HG02970 (cell line): Measurements from ENCODE around the gene TSPAN8.
"Not testable (repeated sequence)": the region's sequence is repeated elsewhere in the genome, so short reads cannot be mapped to it uniquely, and the experiment has no call there.

Source experiments
- ATAC-seq: cut with Tn5 transposase; IDR thresholded peaks from one replicate; pipeline ENCODE4 v1.9.1; 2021; ENCODE audit warnings: mild to moderate bottlenecking, moderate library complexity, moderate number of reproducible peaks; ENCODE audit not compliant: unreplicated experiment, low FRiP score

TSPAN8 gene

GRCh38 chr12:71157601-71158233 is at the start of gene TSPAN8:
Gene TSPAN8 (minus strand): TSS chr12:71157999. CDS start chr12:71157678, 321 bp downstream.
- no peak for ATAC-seq

GRCh38 chr12:71201136-71201679 is 43.4 kb upstream of the TSPAN8 start:
- ATAC-seq: no peak

DNA sequence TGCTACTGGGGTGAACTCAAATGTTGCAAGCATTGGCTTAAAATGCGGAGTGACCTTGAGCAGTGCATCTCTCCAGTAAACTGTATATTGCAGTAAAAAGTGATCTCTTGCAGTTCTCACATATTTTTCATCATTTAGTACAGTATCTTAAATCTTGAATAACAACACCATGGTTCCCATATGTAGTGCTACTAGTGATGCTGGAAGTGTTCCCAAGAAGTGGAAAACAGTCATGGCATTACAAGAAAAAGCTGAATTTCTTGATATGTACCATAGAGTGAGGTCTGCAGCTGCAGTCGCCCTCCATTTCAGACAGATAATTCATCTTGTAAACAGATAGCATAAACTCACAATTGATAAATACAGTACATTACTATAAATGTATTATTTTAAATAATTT is 42.9 kb upstream of the TSPAN8 start:
- no peak for ATAC-seq

DNA sequence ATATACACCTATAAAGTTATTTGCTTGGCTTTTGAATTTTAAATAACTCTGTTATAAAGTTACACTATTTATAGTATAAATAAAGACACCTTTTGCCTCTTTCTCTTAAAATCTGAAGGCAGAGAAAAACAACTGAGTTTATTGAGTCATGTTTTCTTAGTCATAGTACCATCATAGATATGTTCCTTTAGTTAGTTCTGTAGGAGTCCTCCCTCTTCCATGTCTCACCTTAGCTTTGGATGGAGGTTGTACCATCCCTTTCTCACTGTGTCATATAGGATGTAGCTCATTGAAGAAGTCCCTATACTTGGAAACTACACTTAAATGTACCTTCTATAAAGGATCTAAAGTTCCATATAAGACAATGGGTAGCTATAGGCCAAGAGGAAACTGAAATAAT is 39.7 kb upstream of the TSPAN8 start:
- ATAC-seq: no peak

- no peak for ATAC-seq
Observed at GRCh38 chr12:71195338-71195896, 37.6 kb upstream of the TSPAN8 start.

DNA sequence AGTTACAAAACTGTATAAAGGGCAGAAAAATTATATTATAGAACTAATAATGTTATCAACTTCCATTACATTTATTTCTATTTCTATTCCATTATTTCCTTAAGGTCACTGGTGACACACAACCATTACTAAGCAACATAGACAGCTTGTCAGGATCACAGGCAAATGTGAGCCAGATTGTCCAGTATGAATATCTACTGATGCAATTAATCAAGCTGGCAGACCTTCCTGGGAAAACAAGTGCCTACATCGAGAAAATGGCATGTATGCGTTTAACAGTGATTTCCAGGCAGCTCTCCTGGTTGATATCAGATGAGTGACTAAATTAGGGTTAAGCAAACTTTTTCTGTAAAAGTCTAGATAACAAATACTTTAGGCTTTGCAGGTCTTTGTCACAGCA is 36.9 kb upstream of the TSPAN8 start:
- ATAC-seq: no peak

GRCh38 chr12:71193041-71193440 is 35.2 kb upstream of the TSPAN8 start:
- ATAC-seq: no peak

DNA sequence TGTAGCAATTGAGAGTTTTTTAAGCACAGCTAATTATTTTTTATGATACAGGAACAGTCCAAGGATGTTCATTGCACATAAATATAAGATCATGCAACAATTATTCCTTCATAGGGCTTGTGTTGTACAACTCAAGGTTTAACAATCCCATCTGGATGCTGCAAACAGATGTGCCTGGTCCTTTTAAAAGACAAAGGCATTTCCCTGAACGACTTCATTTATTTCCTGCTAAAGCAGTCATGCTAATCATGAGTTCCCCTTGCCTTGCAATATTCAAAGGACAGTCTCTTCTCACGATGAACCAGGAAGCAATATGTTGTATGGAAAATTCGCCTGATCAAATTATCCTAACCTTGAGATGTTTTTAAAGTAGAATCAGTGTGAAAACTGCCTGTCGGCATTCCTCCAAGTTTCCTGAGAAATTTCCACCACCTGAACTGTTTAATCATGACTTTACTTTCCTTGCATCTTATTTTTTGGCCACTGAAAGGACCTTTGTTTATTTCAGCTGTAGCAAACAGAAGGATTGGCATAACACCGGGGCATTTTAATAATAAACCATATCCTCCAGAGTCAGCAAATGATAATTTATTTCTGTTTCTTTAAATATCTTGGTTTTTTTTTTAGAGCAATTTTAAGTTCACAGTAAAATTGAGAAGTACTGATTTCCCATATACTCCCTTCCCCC is 33.9 kb upstream of the TSPAN8 start:
- no peak for ATAC-seq

GRCh38 chr12:71190822-71191221 is 33.0 kb upstream of the TSPAN8 start:
- no peak for ATAC-seq

GRCh38 chr12:71187379-71187778 is 29.6 kb upstream of the TSPAN8 start:
- no peak for ATAC-seq

DNA sequence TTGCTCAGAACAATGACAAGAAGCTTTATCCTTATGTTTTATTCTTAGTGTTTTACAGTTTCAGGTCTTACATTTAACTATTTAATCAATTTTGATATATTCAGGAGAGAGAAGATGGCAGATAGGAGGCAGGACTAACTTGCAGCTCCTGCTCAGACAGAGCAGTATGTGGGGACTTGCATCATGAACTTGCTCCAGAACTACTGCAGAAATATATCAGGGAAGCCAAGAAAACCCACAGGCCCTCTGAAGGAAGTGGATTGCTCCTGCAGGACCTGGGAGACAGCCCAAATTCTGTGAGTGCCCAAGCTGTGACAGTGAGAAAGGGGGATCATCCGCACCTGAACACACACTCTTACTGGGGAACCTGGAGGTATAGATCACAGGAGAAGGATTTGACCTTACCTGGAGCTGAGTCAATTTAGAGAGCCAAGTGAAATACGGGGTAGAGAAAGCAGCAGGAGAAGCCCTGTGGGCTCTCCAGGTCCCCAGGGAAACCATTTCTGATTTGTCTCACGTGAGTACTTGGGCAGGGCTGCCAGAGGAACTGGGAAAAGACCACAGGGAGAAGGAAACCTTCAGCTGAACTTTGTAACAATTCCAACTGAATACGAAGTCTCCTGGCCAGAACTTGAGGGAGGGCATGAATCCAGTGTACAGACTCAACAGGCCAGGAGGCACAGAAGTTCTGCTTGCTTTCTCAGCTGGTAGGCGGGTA is 28.9 kb upstream of the TSPAN8 start:
- ATAC-seq: no peak

GRCh38 chr12:71183846-71184245 is 26.0 kb upstream of the TSPAN8 start:
- ATAC-seq: no peak

DNA sequence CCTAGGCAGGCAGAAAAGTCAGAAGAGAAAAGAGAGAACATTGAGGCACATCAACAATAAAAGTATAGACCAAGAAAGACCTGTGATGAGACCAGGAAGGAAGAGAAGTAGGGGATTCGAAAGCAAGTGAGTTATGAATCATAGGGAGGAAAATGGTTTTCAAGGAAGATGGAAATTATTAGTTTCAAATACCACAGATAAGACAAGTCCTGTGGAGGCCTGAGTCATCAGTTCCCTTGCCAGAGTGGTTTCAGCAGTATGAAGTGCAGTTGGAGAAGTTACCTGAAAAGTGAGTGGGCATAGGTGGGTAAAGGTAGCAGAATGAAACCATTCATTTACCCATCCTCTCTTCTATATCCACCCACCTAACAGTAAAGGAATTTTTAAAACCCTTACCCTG is 25.2 kb upstream of the TSPAN8 start:
- ATAC-seq: no peak

GRCh38 chr12:71178162-71178561 is 20.4 kb upstream of the TSPAN8 start:
- no peak for ATAC-seq

GRCh38 chr12:71174825-71175224 is 17.0 kb upstream of the TSPAN8 start:
- no peak for ATAC-seq

DNA sequence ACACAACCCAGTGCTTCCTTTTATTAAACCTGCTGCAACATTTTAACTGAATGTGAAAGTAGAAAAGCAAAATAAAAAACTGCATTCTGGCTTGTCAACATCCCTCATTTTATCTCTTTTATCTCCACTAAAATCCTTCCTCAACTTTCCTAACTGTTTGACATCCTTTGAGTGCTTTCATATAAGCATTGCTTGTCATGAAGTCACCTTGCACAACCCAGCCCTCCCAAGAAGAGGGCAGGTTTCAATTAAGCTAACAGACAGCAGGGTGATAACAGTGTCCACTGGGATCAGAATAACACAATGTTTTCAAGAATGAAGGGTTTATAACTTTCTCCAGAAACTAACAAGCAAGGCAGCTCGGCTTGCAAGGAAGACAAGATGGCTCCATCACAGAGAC is 16.3 kb upstream of the TSPAN8 start:
- ATAC-seq: no peak

- no peak for ATAC-seq
Observed at GRCh38 chr12:71170456-71170855, 12.7 kb upstream of the TSPAN8 start.

GRCh38 chr12:71169286-71169685 is 11.5 kb upstream of the TSPAN8 start:
- no peak for ATAC-seq

DNA sequence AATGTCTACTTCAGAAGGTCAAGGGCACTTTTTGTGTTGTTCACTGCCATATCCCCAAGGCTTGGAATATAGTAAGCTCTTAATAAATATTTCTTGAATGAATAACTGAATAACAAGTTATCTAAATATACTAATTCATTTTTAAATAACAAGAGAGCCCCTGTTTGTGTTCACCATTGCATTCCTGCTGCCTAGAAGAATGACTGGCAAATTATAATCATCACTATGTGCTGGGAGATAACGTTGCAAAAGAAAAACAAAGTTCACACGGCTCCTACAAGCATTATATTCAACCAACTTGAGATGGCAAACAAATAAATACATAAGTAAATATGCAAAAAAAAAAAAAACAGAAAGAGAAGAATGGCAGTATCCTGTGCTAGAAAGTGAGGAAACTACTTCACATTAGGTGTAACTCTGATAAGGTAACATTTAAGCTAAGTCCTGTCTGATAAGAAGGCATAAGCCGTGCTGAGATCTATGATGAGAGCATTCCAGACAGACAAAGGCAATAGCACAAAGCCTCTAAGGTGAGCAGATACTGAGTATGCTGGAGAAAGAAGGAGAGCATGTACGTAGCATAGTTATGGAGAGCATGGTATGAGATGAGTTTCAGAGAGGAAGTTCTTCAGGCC is 9.2 kb upstream of the TSPAN8 start:
- ATAC-seq: no peak

DNA sequence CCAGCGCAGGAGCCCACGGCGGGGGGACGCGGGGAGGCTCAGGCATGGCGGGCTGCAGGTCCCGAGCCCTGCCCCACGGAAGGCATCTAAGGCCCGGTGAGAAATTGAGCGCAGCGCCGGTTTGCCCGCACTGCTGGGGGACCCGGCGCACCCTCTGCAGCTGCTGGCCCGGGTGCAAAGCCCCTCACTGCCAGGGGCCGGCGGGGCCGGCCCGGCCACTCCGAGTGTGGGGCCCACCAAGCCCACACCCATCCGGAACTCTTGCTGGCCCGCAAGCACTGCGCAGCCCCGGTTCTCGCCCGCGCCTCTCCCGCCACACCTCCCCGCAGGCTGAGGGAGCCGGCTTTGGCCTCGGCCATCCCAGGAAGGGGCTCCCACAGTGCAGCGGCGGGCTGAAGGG is 8.5 kb upstream of the TSPAN8 start:
- no peak for ATAC-seq

DNA sequence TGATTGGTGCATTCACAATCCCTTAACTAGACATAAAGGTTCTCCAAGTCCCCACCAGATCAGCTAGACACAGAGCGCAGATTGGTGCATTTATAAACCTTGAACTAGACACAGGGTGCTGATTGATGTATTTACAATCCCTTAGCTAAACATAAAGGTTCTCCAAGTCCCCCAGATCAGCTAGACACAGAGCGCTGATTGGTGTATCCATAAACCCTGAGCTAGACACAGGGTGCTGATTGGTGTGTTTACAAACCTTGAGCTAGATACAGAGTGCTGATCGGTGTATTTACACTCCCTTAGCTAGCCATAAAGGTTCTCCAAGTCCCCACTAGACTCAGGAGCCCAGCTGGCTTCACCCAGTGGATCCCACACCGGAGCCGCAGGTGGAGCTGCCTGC is 8.0 kb upstream of the TSPAN8 start:
- ATAC-seq: not testable (repeated sequence)
